ENCODE results near the gene FANCL.
"Not testable (repeated sequence)": the region's sequence is repeated elsewhere in the genome, so short reads cannot be mapped to it uniquely, and the experiment has no call there.

Gene FANCL

DNA sequence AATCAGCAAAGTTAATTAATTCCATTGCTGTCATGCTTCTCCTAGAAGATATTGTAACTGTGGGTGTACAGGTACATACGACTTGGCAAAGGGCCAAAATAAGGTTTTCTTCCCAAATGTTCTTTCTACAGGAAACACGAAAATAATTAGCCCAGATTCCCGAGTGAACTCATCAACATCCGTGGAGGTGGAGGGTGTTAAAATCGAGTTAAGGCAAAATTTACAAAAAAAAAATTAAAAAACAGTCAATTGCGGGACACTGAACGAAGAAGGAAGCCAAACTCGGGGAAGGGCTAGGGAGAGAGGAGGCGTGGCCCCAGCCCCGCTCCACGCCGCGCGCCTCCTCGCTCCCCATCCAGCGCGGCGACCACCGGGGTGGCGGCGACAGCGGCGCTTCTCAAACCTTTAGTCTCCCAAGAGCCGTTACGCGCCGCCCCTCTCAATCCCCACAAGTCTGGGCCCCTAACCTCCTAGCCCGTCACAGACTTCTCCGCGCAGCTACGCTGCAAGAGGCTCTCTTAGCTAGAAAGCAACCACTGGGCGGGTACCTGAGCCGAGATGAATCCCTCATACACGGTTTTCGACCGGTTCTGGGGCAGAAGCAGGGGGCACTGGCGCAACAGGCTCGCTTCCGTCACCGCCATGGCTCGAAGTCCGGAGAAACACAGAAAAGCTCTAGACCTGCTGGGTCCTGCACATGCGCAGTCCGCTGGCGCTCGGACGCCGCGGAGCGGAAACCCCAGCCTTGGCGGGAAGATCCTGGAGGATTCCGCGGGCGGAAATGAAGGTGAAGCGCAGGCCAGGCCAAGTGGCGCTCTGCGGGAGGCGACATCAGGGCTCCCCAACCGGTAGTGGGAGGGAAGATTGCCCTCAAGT is at the start of gene FANCL:
FANCL (minus strand) TSS at position 656 of the 876 bp plus-strand sequence; CDS start at position 644, 12 bp downstream.
- peak; percentile 52 for DNase-seq

DNA sequence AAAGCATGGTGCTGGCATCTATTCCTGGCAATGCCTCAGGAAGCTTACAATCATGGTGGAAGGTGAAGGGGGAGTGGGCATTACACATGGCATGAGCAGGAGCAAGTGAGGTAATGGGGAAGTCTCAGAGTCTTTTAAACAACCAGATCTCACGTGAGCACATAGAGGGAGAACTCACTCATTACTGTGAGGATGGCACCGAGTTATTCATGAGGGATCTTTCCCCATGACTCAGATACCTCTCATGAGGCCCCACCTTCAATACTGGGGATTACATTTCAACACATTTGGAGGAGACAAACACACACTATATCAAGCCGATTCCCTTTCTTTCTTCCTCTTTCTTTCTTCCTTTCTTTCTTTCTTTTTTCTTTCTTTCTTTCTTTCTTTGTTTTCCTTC is 47.9 kb upstream of the FANCL start:
- no peak for DNase-seq

- no peak for DNase-seq
These were observed 42.8 kb upstream of the FANCL start for GRCh38 chr2:58283931-58284330.

- DNase-seq: not testable (repeated sequence)
These were observed 34.0 kb upstream of the FANCL start for GRCh38 chr2:58275144-58275543.

- DNase-seq: no peak
These were observed 30.7 kb upstream of the FANCL start for GRCh38 chr2:58271826-58272225.

GRCh38 chr2:58268685-58269084 is 27.6 kb upstream of the FANCL start:
- no peak for DNase-seq

GRCh38 chr2:58266211-58266610 is 25.1 kb upstream of the FANCL start:
- DNase-seq: no peak

DNA sequence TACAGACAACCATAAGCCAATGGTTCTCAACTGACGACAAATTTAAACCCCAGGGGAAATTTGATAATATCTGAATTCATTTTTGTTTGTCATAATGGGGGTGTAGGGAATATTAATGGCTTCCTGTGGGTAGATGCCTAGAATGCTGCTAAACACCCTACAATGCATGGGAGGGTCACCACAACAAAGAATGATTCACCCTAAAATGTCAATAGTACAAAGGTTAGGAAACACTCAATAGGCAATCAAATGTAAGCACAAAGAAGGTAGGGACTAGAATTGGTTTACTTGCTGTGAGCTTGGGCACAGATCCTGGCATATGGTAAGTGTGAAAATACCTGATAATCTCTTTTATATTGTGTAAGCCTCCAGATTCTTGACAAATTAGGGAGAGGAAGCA is 20.1 kb upstream of the FANCL start:
- DNase-seq: no peak

- not testable (repeated sequence) for DNase-seq
These were observed 17.3 kb upstream of the FANCL start for GRCh38 chr2:58258456-58258855.

DNA sequence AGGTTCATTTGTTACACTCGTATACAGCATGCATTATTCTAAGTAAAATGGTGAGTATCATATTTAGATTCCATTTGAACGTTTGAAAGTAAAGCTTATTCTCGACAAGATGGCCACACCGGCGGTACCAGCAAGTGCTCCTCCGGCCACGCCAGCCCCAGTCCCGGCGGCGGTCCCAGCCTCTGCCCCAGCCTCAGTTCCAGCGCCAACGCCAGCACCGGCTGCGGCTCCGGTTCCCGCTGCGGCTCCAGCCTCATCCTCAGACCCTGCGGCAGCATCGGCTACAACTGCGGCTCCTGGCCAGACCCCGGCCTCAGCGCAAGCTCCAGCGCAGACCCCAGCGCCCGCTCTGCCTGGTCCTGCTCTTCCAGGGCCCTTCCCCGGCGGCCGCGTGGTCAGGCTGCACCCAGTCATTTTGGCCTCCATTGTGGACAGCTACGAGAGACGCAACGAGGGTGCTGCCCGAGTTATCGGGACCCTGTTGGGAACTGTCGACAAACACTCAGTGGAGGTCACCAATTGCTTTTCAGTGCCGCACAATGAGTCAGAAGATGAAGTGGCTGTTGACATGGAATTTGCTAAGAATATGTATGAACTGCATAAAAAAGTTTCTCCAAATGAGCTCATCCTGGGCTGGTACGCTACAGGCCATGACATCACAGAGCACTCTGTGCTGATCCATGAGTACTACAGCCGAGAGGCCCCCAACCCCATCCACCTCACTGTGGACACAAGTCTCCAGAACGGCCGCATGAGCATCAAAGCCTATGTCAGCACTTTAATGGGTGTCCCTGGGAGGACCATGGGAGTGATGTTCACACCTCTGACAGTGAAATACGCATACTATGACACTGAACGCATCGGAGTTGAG is 10.4 kb upstream of the FANCL start:
- not testable (repeated sequence) for DNase-seq

GRCh38 chr2:58241546-58241864 is 380 bp upstream of the FANCL start:
- no peak for DNase-seq

- DNase-seq: no peak
These were observed 1.7 kb downstream of the FANCL start for GRCh38 chr2:58239243-58239925.

DNA sequence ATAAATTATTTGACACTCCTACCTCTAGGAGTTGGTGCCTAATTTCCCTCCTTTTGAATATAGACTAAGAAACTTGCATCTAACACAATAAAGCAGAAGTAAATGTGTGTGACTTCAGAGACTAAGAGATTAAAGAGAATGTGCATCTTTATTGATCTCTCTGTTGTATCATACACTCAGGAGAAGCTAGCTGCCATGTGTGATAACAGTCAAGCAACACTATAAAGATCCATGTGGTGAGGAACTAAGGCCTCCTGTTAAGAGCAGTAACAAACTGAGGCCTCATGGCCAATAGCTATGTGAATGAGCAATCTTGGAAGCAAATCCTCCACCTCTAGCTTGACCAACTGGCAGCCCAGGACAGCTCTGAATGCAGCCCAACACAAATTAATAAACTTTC is 3.4 kb downstream of the FANCL start:
- no peak for DNase-seq

DNA sequence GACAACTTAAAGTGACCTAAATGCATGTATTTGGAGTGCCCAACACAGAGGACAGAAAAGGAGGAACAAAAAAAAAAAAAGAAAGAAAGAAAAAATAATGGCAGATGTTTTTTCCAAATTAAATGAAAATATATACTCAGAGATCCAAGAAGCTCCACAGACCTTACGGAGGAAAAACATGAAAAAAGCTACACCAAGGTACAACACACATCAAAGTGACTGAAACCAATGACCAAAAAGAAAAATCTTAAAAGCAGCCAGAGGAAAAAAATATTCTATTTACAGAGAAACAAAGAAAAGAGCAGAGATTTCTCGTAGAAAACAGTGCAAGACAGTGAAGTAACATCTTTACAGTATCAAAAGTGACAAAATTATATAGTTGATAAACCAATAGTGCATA is 5.1 kb downstream of the FANCL start:
- DNase-seq: no peak

DNA sequence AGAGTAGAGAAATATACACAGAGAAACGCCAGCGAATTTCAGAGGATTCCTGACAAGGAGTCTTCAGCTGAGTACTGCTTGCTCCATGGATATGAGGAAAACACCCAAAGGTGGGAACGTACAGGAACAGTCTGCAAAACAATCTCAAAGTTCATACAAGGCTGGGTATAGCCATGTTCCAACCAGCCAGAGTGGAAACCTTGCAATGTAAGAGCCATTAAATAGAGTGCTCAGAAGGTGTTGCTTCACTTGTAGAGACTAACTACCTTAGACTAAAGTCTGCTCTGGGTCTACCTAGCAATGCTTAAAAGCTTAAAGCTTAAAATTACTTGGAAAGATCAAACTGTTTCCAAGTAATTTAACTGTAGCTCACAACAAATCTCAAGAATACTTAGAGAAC is 6.0 kb downstream of the FANCL start:
- DNase-seq: no peak

DNA sequence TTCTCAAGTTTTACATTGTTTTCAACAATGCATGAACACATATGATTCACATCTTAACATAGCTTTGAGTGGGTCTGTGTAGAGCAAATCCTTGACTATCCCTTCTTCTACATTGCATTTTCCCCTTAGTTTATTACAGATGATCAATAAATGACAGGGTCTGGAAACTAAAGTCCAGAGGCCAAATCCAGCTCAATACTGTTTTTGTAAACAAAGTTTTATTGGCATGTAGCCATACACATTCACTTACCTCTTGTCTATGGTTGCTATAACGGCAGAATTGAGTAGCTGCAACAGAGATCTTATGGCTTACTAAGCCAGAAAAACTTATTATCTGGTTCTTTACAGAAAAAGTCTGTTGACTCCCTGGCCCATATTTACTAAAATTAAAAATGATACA is 12.8 kb downstream of the FANCL start:
- no peak for DNase-seq

DNA sequence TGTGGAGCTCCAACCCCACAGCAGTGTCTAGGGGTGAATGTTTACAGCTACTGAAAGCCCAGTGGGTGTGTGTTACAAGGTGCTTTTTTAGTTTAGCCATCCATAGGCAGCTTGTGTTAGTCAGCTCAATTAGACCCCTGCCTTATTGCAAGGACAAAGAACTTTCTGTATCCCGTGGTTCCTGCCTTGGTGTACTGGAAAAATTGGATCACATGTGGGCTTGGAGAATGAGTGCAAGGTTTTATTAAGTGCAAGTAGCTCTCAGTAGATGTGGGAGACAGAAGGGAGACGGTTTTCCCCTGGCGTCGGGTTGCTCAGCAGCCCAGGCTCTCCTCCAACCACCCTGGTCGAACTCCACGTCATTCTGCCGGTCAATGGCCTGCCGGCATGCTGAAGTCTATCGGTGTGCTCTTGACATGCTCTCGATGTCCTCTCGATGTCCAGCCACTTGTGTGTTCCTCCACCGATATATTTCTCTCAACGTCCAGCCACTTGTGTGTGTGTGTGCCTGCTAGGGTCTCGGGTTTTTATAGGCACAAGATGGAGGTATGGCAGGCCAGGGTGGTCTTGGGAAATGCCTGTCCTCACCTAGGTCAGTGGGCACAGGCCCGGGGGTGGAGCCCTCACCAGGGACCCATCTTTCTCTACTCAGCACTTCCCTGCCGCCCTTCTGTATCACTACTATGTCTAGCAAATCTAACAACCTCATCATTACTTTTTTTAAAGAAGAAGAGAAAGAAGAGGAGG is 13.8 kb downstream of the FANCL start:
- DNase-seq: no peak

DNA sequence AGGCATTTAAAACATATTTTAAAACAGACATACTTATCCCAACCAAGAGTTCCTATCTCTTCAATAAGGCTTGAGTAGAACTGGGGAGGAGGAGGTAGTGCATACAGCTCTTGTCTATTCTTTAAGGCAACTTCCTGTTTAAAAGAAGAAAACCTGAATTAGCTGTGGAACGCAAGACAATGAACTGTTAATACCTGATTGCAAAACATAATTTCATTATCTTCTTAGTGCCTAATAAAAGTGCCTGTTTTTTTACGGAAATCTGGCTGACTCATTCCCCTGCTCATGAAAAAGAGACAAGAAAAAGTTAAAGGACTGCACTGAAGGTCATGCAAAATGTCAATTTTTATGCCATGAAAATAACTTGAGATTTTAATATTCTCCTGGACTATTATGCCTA is 19.2 kb downstream of the FANCL start:
- DNase-seq: no peak

- DNase-seq: no peak
These were observed 25.7 kb downstream of the FANCL start for GRCh38 chr2:58215429-58215828.

- not testable (repeated sequence) for DNase-seq
These were observed 30.1 kb downstream of the FANCL start for GRCh38 chr2:58210951-58211568.

DNA sequence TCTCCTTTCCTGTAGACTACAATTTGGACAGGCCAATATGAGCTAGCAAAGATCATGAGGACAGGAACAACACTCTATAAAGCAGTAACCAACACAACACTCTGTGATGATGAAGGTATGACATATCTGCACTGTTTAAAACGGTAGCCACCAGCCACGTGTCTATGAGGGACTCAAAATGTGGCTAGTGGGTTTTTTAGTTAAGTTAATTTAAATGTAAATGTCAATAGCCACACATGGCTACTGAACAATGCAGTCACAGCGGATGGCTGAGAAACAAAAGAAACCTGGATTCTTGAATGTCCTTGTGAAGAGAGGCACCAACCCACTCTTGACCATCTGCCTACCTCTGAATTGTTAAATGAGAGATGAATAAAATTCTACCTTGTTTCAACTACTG is 33.9 kb downstream of the FANCL start:
- no peak for DNase-seq

GRCh38 chr2:58206785-58207184 is 34.3 kb downstream of the FANCL start:
- DNase-seq: no peak
